AG04450 (cell line): ENCODE results near the gene KMT5C. TPM values are rescaled to one million over a fixed set of nuclear protein-coding genes. Genes with fewer than 3 reads are reported as not detected.

Source experiments
- CTCF ChIA-PET: fragments of 300-600, 350-600 bp; formaldehyde crosslinking; extraction: SDS; loops from one replicate; lab custom pipeline; 2022; ENCODE audit warnings: antibody characterized with exemption, inconsistent platforms; lab: Charles Lee
- POLR2A ChIA-PET: fragments of 350-600 bp; formaldehyde crosslinking; extraction: SDS; loops from one replicate; lab custom pipeline; 2021; ENCODE audit warnings: antibody characterized with exemption, inconsistent platforms; lab: Yijun Ruan, JAX
- DNase-seq: peaks from one replicate; pipeline ENCODE4 v3.0.0-alpha.2; 2011; ENCODE audit warnings: low read depth, low spot score
- H3K27ac ChIP-seq: one replicate; pipeline ENCODE4 v1.5.1; 2012; ENCODE audit warnings: low read depth, low read length, control low read depth
- H3K27me3 ChIP-seq: one replicate; pipeline ENCODE4 v1.6.0; 2012; ENCODE audit warnings: low read length; ENCODE audit not compliant: control insufficient read depth, insufficient read depth
- H3K4me3 ChIP-seq: 2 replicates; pipeline ENCODE4 v1.5.1; 2011; ENCODE audit warnings: mild to moderate bottlenecking, low read depth, low read length, control low read depth
- H3K9me3 ChIP-seq: 2 replicates; pipeline ENCODE4 v1.5.1; 2012; ENCODE audit warnings: low read length; ENCODE audit not compliant: control insufficient read depth, insufficient read depth
- CTCF ChIP-seq: IDR thresholded peaks from 2 replicates; pipeline ENCODE4 v1.5.1; 2011; ENCODE audit warnings: low read depth, low read length, control low read depth, inconsistent platforms
- polyA plus RNA-seq: library from polyadenylated mRNA; depleted of rRNA; stranded (reverse); fragments of >200 nt; gene quantifications from 2 replicates; pipeline ENCODE4 v1.2.3, GENCODE V29; 2011

KMT5C gene
- polyA plus RNA-seq, 1 experiment = 2.6 TPM

DNA sequence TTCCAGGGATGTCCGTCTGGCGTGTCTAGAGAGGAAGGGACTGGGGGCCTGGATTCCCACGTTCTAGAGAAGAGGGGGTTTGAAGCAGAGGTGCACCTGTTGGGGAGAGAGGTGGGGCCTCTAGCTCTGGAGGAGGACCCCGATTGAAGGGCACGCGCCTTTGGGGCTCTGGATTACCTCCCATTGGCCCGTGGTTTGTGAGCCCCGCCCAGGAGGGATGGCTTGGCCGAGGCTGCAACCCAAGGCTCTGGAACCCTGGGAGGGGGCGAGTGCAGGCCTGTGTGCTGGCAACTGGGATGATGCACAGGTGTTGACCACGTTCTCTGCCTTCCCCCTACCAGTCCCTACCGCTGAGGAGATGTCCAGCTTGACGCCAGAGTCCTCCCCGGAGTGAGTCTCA lies 34.7 kb upstream of the KMT5C start:
- DNase-seq = no peak
- Histone ChIP-seq H3K27me3 (no peaks in the 10 kb centered on the region), H3K4me3 (no peak overlapping the region), H3K9me3 (no peaks in the 10 kb centered on the region), H3K27ac (no peak overlapping the region)
- ChIA-PET POLR2A (no interaction called here), CTCF (no interaction called here)
- TF ChIP-seq CTCF = no peak

DNA sequence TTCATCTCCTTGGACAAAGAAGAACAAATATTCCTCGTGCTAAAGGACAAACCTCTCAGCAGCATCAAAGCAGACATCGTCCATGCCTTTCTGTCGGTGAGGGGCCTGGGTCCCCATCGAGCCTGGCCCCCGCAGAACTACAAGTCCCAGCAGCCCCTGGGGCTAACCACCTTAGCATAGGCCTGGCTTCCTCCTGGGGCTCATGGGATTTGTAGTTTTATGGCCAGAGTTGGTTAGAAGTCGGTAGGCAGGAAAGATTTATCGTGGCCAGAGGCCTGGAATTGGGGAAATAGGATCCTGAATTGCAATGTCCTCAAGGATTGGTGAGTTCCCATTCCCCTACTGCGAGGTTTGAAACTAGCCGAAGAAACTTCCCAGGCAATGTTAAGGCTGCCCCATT lies 34.2 kb upstream of the KMT5C start:
- Histone ChIP-seq H3K27ac (no peak overlapping the region), H3K27me3 (no peaks in the 10 kb centered on the region), H3K9me3 (no peaks in the 10 kb centered on the region), H3K4me3 (no peak overlapping the region)
- ChIA-PET POLR2A (no interaction called here), CTCF (interaction anchor here (1.3 kb wide), 1 partner anchor 13 kb away, joined by 6 read pairs; no protein-coding TSS in a partner anchor)
- no peak for TF ChIP-seq CTCF
- DNase-seq = no peak

DNA sequence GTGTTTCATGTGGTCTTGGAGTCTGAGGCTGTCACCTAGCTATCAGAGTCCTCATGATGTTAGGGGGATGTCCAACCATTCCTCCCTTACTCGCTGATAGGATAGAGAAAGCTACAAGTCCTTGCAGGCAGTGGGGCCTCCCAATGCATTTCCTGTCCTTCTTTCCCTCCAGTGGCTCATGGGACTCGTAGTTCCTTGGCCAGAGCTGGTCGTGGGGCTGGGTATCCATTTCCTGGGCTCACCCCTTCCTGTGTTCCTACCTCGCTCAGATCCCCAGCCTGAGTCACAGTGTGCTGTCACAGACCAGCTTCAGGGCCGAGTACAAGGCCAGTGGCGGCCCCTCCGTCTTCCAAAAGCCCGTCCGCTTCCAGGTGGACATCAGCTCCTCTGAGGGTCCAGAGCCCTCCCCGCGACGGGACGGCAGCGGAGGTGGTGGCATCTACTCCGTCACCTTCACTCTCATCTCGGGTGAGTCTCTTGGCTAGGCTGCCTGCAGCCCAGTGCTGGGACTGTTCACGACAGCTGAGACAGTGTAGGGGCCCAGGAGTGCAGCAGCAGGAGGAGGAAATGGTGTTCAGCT lies 33.6 kb upstream of the KMT5C start:
- ChIA-PET CTCF (interaction anchor here (1.3 kb wide), 1 partner anchor 14 kb away, joined by 6 read pairs; no protein-coding TSS in a partner anchor), POLR2A (no interaction called here)
- Histone ChIP-seq H3K9me3 (no peaks in the 10 kb centered on the region), H3K27me3 (no peaks in the 10 kb centered on the region), H3K4me3 (no peak overlapping the region), H3K27ac (no peak overlapping the region)
- no peak for DNase-seq
- TF ChIP-seq CTCF = no peak

- ChIA-PET CTCF (interaction anchor here (1.3 kb wide), 1 partner anchor 15 kb away, joined by 6 read pairs; no protein-coding TSS in a partner anchor), POLR2A (no interaction called here)
- Histone ChIP-seq H3K27ac (no peak overlapping the region), H3K9me3 (no peaks in the 10 kb centered on the region), H3K27me3 (no peaks in the 10 kb centered on the region), H3K4me3 (no peak overlapping the region)
- TF ChIP-seq CTCF = no peak
- no peak for DNase-seq
Observed at GRCh38 chr19:55306712-55307111, 33.0 kb upstream of the KMT5C start.

DNA sequence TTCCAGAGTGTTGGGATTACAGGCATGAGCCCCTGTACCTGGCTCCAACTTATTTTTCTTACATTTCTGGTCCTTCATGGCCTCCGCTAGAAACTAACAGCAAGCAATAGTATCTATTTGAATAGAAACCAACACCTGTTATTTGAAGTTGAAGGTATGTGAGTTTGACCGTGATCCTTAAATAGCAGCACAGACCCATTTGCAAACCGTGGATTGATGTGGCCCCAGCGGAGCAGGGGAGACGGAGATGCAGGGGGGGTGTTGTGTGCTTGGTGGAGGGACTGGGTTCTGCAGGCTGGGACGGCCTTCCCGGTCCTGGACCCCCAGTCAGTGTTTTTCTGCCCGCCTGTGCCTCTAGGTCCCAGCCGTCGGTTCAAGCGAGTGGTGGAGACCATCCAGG lies 31.4 kb upstream of the KMT5C start:
- Histone ChIP-seq H3K9me3 (no peaks in the 10 kb centered on the region), H3K27ac (no peak overlapping the region), H3K27me3 (no peaks in the 10 kb centered on the region), H3K4me3 (no peak overlapping the region)
- CTCF ChIA-PET = no interaction called here
- DNase-seq = no peak
- POLR2A ChIA-PET = interaction anchor here (0.7 kb wide), 1 partner anchor 36 kb away, joined by 3 read pairs; no protein-coding TSS in a partner anchor
- no peak for TF ChIP-seq CTCF
